Endothelial cell of umbilical vein (primary cell): ENCODE data around the gene ZNF346. TPM values are rescaled to one million over a fixed set of nuclear protein-coding genes. Genes with fewer than 3 reads are reported as not detected.

Source experiments
- BruUV-seq: library from RNA; stranded (reverse); fragments of 400-500 nt; replicated peaks from 2 replicates; lab custom pipeline; 2021; lab: Mats Ljungman, UMichigan
- CTCF ChIA-PET: fragments of 300-600, 350-600 bp; sonication (Branson Sonifier 250); formaldehyde crosslinking; loops from one replicate; lab custom pipeline; 2021; ENCODE audit warnings: antibody characterized with exemption, inconsistent platforms; lab: Charles Lee
- POLR2A ChIA-PET: fragments of 300-600, 350-600 bp; sonication (Branson Sonifier 250); formaldehyde crosslinking; loops from one replicate; lab custom pipeline; 2021; ENCODE audit warnings: antibody characterized with exemption, inconsistent platforms; lab: Charles Lee
- DNase-seq: peaks from one replicate; pipeline ENCODE4 v3.0.0-alpha.2; 2011; ENCODE audit warnings: low read depth, low spot score
- FAIRE-seq: peaks from 2 replicates; lab custom pipeline; 2011; peaks lifted over from hg19 to GRCh38; lab: Jason Lieb, UNC
- H2AFZ ChIP-seq: 2 replicates; pipeline ENCODE4 v1.6.0; 2012; ENCODE audit warnings: low read depth, low read length, control low read depth, inconsistent platforms
- H3K27ac ChIP-seq: 2 replicates; pipeline ENCODE4 v1.5.1; 2011; ENCODE audit warnings: low read depth, mild to moderate bottlenecking, control low read depth, low read length, moderate library complexity; ENCODE audit not compliant: insufficient read depth
- H3K27me3 ChIP-seq, 2 experiments: 2 replicates each; pipeline versions ENCODE4 v1.6.0 to v1.6.1; 2011; ENCODE audit warnings: low read length in 2 of 2, mixed read lengths in 1 of 2; ENCODE audit not compliant: control insufficient read depth in 2 of 2, insufficient read depth in 2 of 2
- H3K36me3 ChIP-seq, 2 experiments: 2 replicates in 1 of 2; 3 replicates in 1 of 2; pipeline ENCODE4 v1.5.1; 2011; ENCODE audit warnings: low read length in 2 of 2, mild to moderate bottlenecking in 1 of 2, moderate library complexity in 1 of 2; ENCODE audit not compliant: control insufficient read depth in 2 of 2, insufficient read depth in 2 of 2; ENCODE audit errors: extremely low read depth in 1 of 2
- H3K4me1 ChIP-seq: 3 replicates; pipeline ENCODE4 v1.5.1; 2011; ENCODE audit warnings: mild to moderate bottlenecking, low read length; ENCODE audit not compliant: control insufficient read depth, insufficient read depth; ENCODE audit errors: extremely low read depth
- H3K4me2 ChIP-seq: 2 replicates; pipeline ENCODE4 v1.6.1; 2011; ENCODE audit warnings: low read length, control low read depth, mixed read lengths; ENCODE audit not compliant: insufficient read depth
- H3K4me3 ChIP-seq, 3 experiments: fragments of 200-600 bp in 1 of 3; sonication (generic), shearing (Covaris generic) in 1 of 3; replicated peaks in 1 of 3; 2 replicates each; pipeline ENCODE4 v1.5.1; 2011 to 2016; ENCODE audit warnings: control low read depth in 3 of 3, low read length in 3 of 3, mild to moderate bottlenecking in 2 of 3, inconsistent platforms in 1 of 3, low read depth in 1 of 3, moderate library complexity in 1 of 3; ENCODE audit not compliant: insufficient read depth in 1 of 3
- H3K79me2 ChIP-seq: 2 replicates; pipeline ENCODE4 v1.6.0; 2012; ENCODE audit warnings: low read length, inconsistent platforms; ENCODE audit not compliant: control insufficient read depth, insufficient read depth
- H3K9ac ChIP-seq: replicated peaks from 2 replicates; pipeline ENCODE3; 2011; ENCODE audit warnings: low read length, control low read depth; ENCODE audit not compliant: insufficient read depth; ENCODE audit errors: extremely low read depth
- H3K9me1 ChIP-seq: replicated peaks from 3 replicates; pipeline ENCODE4 v1.6.0; 2011; ENCODE audit warnings: mild to moderate bottlenecking, low read length; ENCODE audit not compliant: control insufficient read depth, insufficient read depth; ENCODE audit errors: extremely low read depth
- H3K9me3 ChIP-seq: replicated peaks from 2 replicates; pipeline ENCODE4 v1.5.1; 2012; ENCODE audit warnings: low read length, inconsistent platforms; ENCODE audit not compliant: control insufficient read depth, insufficient read depth
- H4K20me1 ChIP-seq: replicated peaks from 2 replicates; pipeline ENCODE3; 2011; ENCODE audit warnings: mild to moderate bottlenecking, low read length; ENCODE audit not compliant: control insufficient read depth, insufficient read depth; ENCODE audit errors: extremely low read depth
- EZH2 ChIP-seq: IDR thresholded peaks from 2 replicates; pipeline ENCODE4 v1.6.1; 2012; ENCODE audit warnings: borderline replicate concordance, low read depth, mild to moderate bottlenecking, moderate library complexity, low read length, inconsistent platforms; ENCODE audit not compliant: severe bottlenecking
- FOS ChIP-seq: IDR thresholded peaks from 2 replicates; pipeline ENCODE4 v1.6.1; 2011; ENCODE audit warnings: mild to moderate bottlenecking, low read length, moderate library complexity, borderline replicate concordance; ENCODE audit not compliant: insufficient read depth
- GATA2 ChIP-seq: IDR thresholded peaks from 2 replicates; pipeline ENCODE4 v1.7.0; 2011; ENCODE audit warnings: low read depth, mild to moderate bottlenecking, moderate library complexity, mixed read lengths, low read length; ENCODE audit not compliant: insufficient read length, insufficient read depth
- JUN ChIP-seq: IDR thresholded peaks from 2 replicates; pipeline ENCODE4 v1.6.1; 2011; ENCODE audit warnings: borderline replicate concordance, low read depth; ENCODE audit not compliant: insufficient read length, insufficient read depth
- MYC ChIP-seq: IDR thresholded peaks from one replicate; pipeline ENCODE4 v1.6.1; 2011; ENCODE audit warnings: mild to moderate bottlenecking, low read depth, low read length
- POLR2A ChIP-seq: IDR thresholded peaks from 2 replicates; pipeline ENCODE4 v1.6.1; 2012; ENCODE audit warnings: low read depth, mild to moderate bottlenecking, control low read depth, low read length
- POLR2AphosphoS5 ChIP-seq: IDR thresholded peaks from 2 replicates; pipeline ENCODE4 v1.6.1; 2012; ENCODE audit warnings: low read depth, mild to moderate bottlenecking, control low read depth, low read length, moderate library complexity; ENCODE audit not compliant: insufficient read depth
- dilution Hi-C: fragments of 300-500 bp; cut with MboI; formaldehyde crosslinking; loops from one replicate; pipeline ENCODE4 v1.15.0; 2019; ENCODE audit warnings: low sequenced_read_pairs; ENCODE audit not compliant: extremely low pct_ligation_motif_present
- intact Hi-C: fragments of 100-400 bp; cut with micrococcal nuclease; formaldehyde crosslinking; loops from one replicate; pipeline ENCODE4 v1.10.0; 2022
- polyA plus RNA-seq, 4 experiments: library from polyadenylated mRNA; depleted of rRNA in 3 of 4; stranded (reverse) in 3 of 4; unstranded in 1 of 4; fragments of >200 nt; gene quantifications; 2 replicates each; pipeline versions ENCODE4 v1.2.1 to v1.2.3, GENCODE V29; 2011 to 2012; ENCODE audit warnings: missing spikeins in 1 of 4
- total RNA-seq: library from RNA; stranded (reverse); gene quantifications from 2 replicates; pipeline ENCODE4 v1.2.3, GENCODE V29; 2021
- TF ChIP-seq, protein P1 (sequence below): IDR thresholded peaks from 2 replicates; pipeline ENCODE4 v1.6.1; 2011; ENCODE audit not compliant: insufficient read depth, insufficient read length
- TF ChIP-seq, protein P2 (sequence below), 2 donors: IDR thresholded peaks; 1 replicate in 1 of 2; 2 replicates in 1 of 2; pipeline ENCODE4 v1.5.1; 2011; ENCODE audit warnings: low read length in 2 of 2, mild to moderate bottlenecking in 2 of 2, moderate library complexity in 2 of 2, control low read depth in 1 of 2, inconsistent platforms in 1 of 2, low read depth in 1 of 2; ENCODE audit not compliant: insufficient read depth in 1 of 2; ENCODE audit errors: extremely low read depth in 1 of 2

ZNF346 gene
- total and polyA plus RNA-seq, 2 donors (not counting 3 experiments of a cell fraction or from before 2014, with no cell fraction given), result 25.3 to 35.2 TPM

DNA sequence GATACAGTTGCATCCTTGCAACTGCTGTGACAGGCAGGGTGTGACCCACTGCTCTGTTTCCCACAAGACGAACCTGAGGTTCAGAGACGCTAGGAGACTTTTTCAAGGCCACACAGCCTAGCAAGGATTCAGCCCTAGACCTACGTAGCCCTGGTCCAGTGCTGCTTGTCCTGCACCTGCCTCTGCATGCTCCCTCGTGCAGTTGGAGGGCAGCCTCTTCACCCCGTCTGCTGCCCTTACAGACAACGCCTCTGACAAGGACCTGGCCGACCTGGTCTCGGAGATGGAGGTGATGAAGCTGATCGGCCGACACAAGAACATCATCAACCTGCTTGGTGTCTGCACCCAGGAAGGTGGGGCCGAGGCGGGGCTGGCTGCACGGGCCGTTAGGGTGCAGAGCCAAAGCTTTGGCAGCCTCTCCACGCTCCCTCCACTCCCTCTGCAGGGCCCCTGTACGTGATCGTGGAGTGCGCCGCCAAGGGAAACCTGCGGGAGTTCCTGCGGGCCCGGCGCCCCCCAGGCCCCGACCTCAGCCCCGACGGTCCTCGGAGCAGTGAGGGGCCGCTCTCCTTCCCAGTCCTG, 72.7 kb downstream of the ZNF346 start:
- Histone ChIP-seq H3K27ac (no peak overlapping the region), H3K9ac (no peak overlapping the region), H3K4me2 (no peak overlapping the region), H3K79me2 (no peaks in the 10 kb centered on the region), H3K27me3 (no peaks in the 10 kb centered on the region), H4K20me1 (no peaks in the 10 kb centered on the region), H3K36me3 (no peaks in the 10 kb centered on the region), H3K9me3 (no peaks in the 10 kb centered on the region), H2AFZ (no peak overlapping the region), H3K4me3 (no peak overlapping the region), H3K4me1 (peaks cover 42% of the 10 kb centered on the region), H3K9me1 (no peaks in the 10 kb centered on the region)
- dilution Hi-C loops, result no loop called here
- TF ChIP-seq, protein P1, sequence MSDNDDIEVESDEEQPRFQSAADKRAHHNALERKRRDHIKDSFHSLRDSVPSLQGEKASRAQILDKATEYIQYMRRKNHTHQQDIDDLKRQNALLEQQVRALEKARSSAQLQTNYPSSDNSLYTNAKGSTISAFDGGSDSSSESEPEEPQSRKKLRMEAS, result no peak
- TF ChIP-seq GATA2 (no peak), FOS (no peak), POLR2AphosphoS5 (no peak), MYC (no peak), JUN (no peak), POLR2A (no peak), EZH2 (no peak)
- TF ChIP-seq, protein P2, sequence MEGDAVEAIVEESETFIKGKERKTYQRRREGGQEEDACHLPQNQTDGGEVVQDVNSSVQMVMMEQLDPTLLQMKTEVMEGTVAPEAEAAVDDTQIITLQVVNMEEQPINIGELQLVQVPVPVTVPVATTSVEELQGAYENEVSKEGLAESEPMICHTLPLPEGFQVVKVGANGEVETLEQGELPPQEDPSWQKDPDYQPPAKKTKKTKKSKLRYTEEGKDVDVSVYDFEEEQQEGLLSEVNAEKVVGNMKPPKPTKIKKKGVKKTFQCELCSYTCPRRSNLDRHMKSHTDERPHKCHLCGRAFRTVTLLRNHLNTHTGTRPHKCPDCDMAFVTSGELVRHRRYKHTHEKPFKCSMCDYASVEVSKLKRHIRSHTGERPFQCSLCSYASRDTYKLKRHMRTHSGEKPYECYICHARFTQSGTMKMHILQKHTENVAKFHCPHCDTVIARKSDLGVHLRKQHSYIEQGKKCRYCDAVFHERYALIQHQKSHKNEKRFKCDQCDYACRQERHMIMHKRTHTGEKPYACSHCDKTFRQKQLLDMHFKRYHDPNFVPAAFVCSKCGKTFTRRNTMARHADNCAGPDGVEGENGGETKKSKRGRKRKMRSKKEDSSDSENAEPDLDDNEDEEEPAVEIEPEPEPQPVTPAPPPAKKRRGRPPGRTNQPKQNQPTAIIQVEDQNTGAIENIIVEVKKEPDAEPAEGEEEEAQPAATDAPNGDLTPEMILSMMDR (IDR thresholded peaks at IDR 0.05; ENCODE audit: extremely low read depth in 1 of 2, insufficient read depth in 1 of 2, low read depth in 1 of 2, low read length in 2 of 2), result no peak
- CTCF ChIA-PET, result interaction anchor here (1.0 to 2.1 kb wide), 3 partner anchors 9 to 23 kb away, joined by 4 to 5 read pairs (median 5); partner anchors contain the start of gene FGFR4
- no peak for DNase-seq
- no peak for FAIRE-seq
- POLR2A ChIA-PET, result no interaction called here
- BruUV-seq, result no TSS peak
- intact Hi-C loops, result no loop called here
